Islet of Langerhans (tissue), 1 donor: ENCODE data around the gene LARP4B.

ENCODE experiments used
- FAIRE-seq: peaks from one replicate; lab custom pipeline; 2011; peaks lifted over from hg19 to GRCh38; lab: Jason Lieb, UNC

LARP4B gene

DNA sequence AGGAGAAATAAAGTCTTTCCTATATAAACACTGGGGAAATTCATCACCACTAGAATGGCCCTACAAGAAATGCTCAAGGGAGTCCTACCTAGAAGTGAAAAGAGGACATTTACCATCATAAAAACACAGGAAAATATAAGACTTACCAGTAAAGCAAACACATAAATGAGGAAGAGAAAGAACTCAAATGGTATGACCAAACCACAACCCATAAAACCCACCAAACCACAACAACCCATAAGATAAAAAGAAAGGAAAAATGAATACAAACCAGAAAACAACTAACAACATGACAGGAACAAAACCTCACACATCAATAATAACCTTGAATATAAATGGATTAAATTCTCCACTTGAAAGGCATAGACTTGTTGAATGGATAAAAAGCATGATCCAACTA lies 170.1 kb downstream of the LARP4B start:
- FAIRE-seq: no peak

DNA sequence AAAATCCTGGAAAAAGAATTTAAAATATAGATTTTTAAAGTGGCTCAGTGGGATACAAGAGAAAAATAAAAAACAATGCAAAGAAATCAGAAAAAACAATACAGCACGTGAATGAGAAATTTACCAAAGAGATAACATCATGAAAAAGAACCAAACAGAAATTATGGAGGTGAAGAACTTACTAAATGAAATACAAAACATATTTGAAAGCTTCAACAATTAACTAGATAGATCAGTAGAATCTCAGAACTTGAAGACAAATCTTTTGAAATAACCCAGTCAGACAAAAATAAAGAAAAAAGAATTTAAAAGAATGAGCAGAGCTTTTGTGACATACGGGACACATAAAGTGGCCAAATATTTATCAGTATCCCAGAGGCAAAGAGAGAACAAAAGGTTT lies 170.9 kb downstream of the LARP4B start:
- no peak for FAIRE-seq

DNA sequence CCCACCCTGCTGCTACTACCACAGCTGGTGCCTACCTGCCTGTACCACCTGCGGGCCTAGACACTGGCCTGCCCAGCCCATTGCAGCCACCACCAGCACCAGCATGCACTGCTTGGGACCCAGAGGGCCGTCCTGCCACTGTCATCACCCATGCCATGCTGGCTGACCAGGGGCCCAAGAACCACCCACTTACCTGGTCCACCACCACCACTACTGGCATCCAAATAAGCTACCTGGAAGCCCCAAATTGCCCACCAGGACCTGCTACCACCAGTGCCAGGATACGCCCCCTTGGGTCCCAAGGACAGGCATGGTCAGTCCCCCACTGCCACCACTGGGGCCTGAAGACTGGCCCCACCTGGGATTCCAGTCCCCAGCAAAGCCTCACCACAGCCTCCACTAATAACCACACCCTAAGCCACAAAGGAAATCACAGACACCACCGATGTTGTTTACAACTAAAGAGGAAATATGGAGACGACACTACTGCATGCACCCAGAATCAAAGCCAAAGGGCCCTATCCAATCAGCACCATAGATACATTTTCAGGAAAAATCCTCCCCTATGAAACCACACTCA lies 171.5 kb downstream of the LARP4B start:
- no peak for FAIRE-seq
